Thyroid gland (tissue), 4 donors: ENCODE measurements around the gene PGLYRP2.

Experiments used
- CTCF ChIP-seq, 6 experiments: fragments of 200-600 bp in 3 of 6; fragments of 450-650 bp in 3 of 6; sonication (generic) in 3 of 6; IDR thresholded peaks; one replicate each; pipeline ENCODE4 v1.5.1; 2016 to 2019; ENCODE audit warnings: antibody characterized with exemption in 6 of 6, mild to moderate bottlenecking in 2 of 6, inconsistent platforms in 1 of 6, moderate library complexity in 1 of 6
- POLR2A ChIP-seq, 2 donors: fragments of 450-650 bp; IDR thresholded peaks; one replicate each; pipeline ENCODE4 v1.6.1; 2017; ENCODE audit warnings: antibody characterized with exemption in 2 of 2, mild to moderate bottlenecking in 2 of 2, moderate library complexity in 1 of 2

- TF ChIP-seq CTCF (IDR thresholded peaks at IDR 0.05) (no peak), POLR2A (IDR thresholded peaks at IDR 0.05) (no peak)
These were observed 48.7 kb downstream of the PGLYRP2 start for GRCh38 chr19:15430526-15431120.
